MCF 10A (cell line): ENCODE measurements around the gene GRM3. TPM values are rescaled to one million over a fixed set of nuclear protein-coding genes. Genes with fewer than 3 reads are reported as not detected.

Experiments
- BruUV-seq: library from RNA; stranded (reverse); fragments of 400-500 nt; replicated peaks from 2 replicates; lab custom pipeline; 2021; lab: Mats Ljungman, UMichigan
- CTCF ChIA-PET: fragments of 300-600 bp; sonication (Branson Sonifier 250); formaldehyde crosslinking; extraction: SDS; loops from one replicate; lab custom pipeline; 2021; ENCODE audit warnings: antibody characterized with exemption, inconsistent platforms; lab: Yijun Ruan, JAX
- POLR2A ChIA-PET: fragments of 300-600, 350-650 bp; sonication (Branson Sonifier 250); formaldehyde crosslinking; extraction: SDS; loops from one replicate; lab custom pipeline; 2020; ENCODE audit warnings: antibody characterized with exemption, inconsistent platforms; lab: Yijun Ruan, JAX
- DNase-seq: peaks from one replicate; pipeline ENCODE4 v3.0.0-alpha.2; 2018; ENCODE audit not compliant: unreplicated experiment
- H3K27ac Mint-ChIP-seq: one replicate; pipeline ENCODE4 v1.8.0; 2022; ENCODE audit warnings: mild to moderate bottlenecking, low read depth, mixed read lengths; ENCODE audit not compliant: unreplicated experiment
- H3K27me3 Mint-ChIP-seq: one replicate; pipeline ENCODE4 v1.8.0; 2022; ENCODE audit warnings: mixed read lengths; ENCODE audit not compliant: insufficient read depth, unreplicated experiment
- H3K36me3 Mint-ChIP-seq: one replicate; pipeline ENCODE4 v1.8.0; 2022; ENCODE audit warnings: mild to moderate bottlenecking, moderate library complexity, mixed read lengths; ENCODE audit not compliant: insufficient read depth, unreplicated experiment
- H3K4me1 Mint-ChIP-seq: one replicate; pipeline ENCODE4 v1.8.0; 2022; ENCODE audit warnings: mixed read lengths; ENCODE audit not compliant: insufficient read depth, unreplicated experiment
- H3K4me3 Mint-ChIP-seq: one replicate; pipeline ENCODE4 v1.8.0; 2022; ENCODE audit warnings: mild to moderate bottlenecking, moderate library complexity, mixed read lengths; ENCODE audit not compliant: unreplicated experiment
- H3K9me3 Mint-ChIP-seq: one replicate; pipeline ENCODE4 v1.8.0; 2022; ENCODE audit warnings: mixed read lengths; ENCODE audit not compliant: unreplicated experiment
- intact Hi-C: fragments of 100-400 bp; cut with micrococcal nuclease; formaldehyde crosslinking; loops from 2 replicates; pipeline ENCODE4 v1.14.1; 2022
- total RNA-seq: library from RNA; stranded (reverse); gene quantifications from 2 replicates; pipeline ENCODE4 v1.2.3, GENCODE V29; 2022
- TF ChIP-seq, protein P1 (sequence below): fragments of 200-600 bp; IDR thresholded peaks from one replicate; pipeline ENCODE4 v1.8.0; 2022; ENCODE audit warnings: antibody characterized with exemption, mild to moderate bottlenecking; ENCODE audit not compliant: unreplicated experiment

GRM3 gene
- total RNA-seq, 1 experiment from 2014 or later = not detected

DNA sequence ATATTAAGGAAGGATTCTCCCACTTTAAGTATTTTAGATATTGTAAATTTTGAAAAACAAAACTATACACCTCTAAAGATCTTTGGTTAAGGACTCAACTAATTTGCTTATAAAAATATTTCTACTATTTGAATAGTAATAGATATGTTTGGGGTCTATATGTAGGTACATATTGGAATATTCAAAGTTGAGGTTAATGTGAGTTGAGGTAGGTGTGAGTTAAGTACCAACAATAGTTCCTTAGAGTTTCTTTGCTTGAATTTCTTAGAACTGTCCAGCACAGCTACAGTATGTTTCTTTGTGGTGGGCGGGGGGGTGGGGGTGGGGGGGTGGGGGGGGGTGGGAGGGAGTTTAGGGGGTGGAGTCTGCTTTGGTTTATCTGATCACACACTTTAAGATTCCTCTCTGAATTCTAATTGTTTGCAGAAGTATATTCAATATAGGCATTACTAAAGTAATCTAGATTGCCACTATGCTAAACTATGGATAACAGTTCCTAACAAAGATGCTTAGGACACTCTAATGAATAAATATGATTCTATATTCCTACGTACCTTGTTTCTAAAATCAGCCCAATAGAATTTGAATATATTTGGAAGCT is 2.1 kb downstream of the GRM3 start:
- Mint-ChIP-seq H3K4me3 (no peak overlapping the region), H3K4me1 (no peaks in the 10 kb centered on the region), H3K9me3 (no peaks in the 10 kb centered on the region), H3K27ac (no peak overlapping the region), H3K36me3 (no peaks in the 10 kb centered on the region), H3K27me3 (peaks cover 66% of the 10 kb centered on the region)
- TF ChIP-seq, protein P1, sequence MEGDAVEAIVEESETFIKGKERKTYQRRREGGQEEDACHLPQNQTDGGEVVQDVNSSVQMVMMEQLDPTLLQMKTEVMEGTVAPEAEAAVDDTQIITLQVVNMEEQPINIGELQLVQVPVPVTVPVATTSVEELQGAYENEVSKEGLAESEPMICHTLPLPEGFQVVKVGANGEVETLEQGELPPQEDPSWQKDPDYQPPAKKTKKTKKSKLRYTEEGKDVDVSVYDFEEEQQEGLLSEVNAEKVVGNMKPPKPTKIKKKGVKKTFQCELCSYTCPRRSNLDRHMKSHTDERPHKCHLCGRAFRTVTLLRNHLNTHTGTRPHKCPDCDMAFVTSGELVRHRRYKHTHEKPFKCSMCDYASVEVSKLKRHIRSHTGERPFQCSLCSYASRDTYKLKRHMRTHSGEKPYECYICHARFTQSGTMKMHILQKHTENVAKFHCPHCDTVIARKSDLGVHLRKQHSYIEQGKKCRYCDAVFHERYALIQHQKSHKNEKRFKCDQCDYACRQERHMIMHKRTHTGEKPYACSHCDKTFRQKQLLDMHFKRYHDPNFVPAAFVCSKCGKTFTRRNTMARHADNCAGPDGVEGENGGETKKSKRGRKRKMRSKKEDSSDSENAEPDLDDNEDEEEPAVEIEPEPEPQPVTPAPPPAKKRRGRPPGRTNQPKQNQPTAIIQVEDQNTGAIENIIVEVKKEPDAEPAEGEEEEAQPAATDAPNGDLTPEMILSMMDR = no peak
- intact Hi-C loops = no loop called here
- BruUV-seq = no TSS peak
- no peak for DNase-seq
- POLR2A ChIA-PET = interaction anchor here (0.6 kb wide), 1 partner anchor 844 kb away, joined by 3 read pairs; no protein-coding TSS in a partner anchor
- CTCF ChIA-PET = no interaction called here

DNA sequence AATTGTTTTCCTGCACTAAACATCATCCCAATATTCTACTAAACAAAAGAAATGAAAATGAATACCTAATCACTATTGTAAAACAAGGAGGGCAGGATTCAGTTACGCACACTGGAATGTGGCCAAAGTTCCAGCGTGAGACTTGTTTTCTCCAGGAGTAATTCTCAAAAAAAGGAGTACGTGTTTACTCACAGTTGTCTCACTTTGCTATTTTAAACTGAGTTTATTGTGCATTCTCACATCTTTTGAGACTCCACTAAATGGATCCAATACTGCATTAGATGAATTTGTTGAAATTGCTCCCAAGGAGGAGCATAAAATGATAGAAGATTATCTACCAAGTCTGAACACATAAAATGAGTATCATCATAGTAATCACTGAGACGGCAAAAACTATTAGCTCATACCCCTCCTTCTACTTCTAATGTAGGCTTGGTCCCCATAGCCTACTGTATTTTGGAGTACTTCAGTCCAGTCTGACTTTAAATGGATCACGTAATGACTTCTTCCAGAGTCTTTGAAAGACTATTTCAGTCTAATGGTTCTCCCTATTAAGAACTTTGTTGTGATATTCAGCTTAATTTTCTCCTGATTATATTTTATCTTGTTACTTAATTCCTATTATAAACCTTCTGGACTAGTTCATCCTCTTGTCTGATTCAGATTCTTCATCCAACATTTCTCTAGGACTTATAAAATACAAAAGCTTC is 3.8 kb downstream of the GRM3 start:
- CTCF ChIA-PET = no interaction called here

DNA sequence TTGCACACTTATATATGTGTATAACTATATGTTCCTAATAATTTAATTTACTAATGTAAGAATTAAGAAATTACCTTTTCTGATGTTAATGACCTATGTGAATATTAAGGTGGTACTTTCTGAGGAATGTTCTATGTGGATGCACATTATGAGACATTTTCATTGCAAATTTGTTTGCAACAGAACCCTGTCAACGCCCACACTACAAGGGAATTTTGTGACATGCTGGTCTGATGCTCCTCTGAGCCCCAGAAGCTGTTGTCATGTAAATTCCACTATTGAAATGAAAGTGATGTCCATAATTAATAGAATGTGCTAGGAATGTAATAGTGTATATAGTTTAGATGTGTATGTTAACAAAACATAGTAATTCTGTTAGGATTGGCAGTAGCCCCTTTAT is 4.5 kb downstream of the GRM3 start:
- ChIA-PET CTCF (no interaction called here), POLR2A (no interaction called here)
- no peak overlapping the region for H3K27ac Mint-ChIP-seq
- no peak for DNase-seq
- TF ChIP-seq, protein P1 = no peak
- no peaks in the 10 kb centered on the region for H3K9me3 Mint-ChIP-seq
- H3K36me3 Mint-ChIP-seq = no peaks in the 10 kb centered on the region
- no peaks in the 10 kb centered on the region for H3K4me1 Mint-ChIP-seq
- intact Hi-C loops = no loop called here
- peaks cover 62% of the 10 kb centered on the region for H3K27me3 Mint-ChIP-seq
- no TSS peak for BruUV-seq
- no peak overlapping the region for H3K4me3 Mint-ChIP-seq

More for the DNA sequence above, 3.8 kb downstream of the GRM3 start:
- Mint-ChIP-seq H3K9me3 (no peaks in the 10 kb centered on the region), H3K36me3 (no peaks in the 10 kb centered on the region), H3K27me3 (peaks cover 66% of the 10 kb centered on the region), H3K4me1 (no peaks in the 10 kb centered on the region), H3K27ac (no peak overlapping the region), H3K4me3 (no peak overlapping the region)
- TF ChIP-seq, protein P1 = no peak
- POLR2A ChIA-PET = no interaction called here
- intact Hi-C loops = no loop called here
- no TSS peak for BruUV-seq
- DNase-seq = no peak

DNA sequence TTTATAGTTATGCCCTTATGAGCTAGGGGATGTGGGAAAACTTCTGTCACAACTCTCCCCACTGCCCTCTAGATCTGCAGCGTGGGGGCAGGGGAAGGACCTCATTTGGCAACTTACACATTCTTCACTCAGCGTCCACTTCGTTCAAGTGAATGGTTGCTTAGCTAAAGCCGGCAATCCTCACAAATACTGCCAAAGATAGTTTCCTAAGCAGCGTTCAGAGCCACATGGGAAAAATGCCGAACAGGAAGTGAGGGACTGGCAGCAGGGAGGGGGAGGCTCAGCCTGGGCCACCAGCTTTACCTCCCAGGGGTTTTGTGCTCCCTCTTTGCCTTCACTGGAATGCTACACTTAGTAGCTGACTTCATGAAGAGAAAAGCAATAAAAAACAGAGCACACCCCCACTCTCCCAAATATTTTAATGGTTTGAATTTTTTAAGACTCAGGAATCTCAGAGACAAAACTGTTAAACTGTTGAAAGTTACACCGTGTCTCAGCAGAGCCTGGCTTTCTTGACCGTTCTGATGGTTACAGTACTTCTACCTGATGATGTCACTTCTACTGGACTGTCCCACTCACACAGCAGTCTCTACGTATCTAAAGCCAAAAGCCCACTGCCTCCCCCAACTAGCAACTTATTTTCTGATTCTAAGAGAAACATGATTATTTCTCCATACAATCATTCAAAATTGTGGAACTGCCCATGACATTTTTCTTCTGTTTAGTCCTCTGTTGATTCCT is 10.4 kb downstream of the GRM3 start:
- intact Hi-C loops = no loop called here
- BruUV-seq = no TSS peak
- no peak for DNase-seq
- ChIA-PET CTCF (no interaction called here), POLR2A (no interaction called here)
- Mint-ChIP-seq H3K36me3 (no peaks in the 10 kb centered on the region), H3K9me3 (no peaks in the 10 kb centered on the region), H3K27me3 (peaks cover 61% of the 10 kb centered on the region), H3K27ac (no peak overlapping the region), H3K4me3 (no peak overlapping the region), H3K4me1 (no peaks in the 10 kb centered on the region)
- TF ChIP-seq, protein P1 = no peak
